ENCODE results near the gene LRRN2. TPM values are rescaled to one million over a fixed set of nuclear protein-coding genes. Genes with fewer than 3 reads are reported as not detected.

LRRN2 gene
- total RNA-seq, 1 donor = under 0.01 TPM

DNA sequence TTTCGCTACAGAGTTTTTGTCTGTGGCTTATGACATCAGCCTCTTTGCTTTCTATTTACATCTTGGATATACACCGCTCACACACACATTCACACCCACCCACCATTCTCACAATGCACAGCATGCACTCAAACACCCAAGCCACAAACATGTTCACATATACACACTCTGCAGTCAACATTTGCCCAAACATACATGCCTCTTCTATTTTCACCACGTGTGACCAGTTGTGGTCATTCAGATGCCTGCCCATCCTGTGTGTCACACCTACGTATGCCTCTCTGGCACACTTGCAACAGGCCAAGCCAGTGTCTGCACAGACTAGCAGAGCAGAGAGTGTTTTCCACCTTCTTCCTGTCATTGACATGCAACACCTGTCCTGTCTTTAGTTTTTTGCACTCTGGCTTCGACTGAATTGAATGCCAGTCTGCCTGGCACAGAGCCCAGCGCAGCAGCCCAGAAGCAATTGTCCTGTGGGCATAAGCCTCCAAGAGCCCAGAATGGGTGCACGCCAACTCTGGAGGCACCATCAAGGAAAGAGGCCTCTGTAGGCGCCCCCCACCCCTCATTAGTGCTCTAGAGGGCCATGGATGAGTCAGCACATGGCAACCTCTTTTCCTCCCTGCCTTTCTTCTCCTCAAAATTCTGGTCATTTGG is 37.7 kb upstream of the LRRN2 start:
- no peak for DNase-seq (ENCODE audit: low read depth)
- TF ChIP-seq, protein P1, sequence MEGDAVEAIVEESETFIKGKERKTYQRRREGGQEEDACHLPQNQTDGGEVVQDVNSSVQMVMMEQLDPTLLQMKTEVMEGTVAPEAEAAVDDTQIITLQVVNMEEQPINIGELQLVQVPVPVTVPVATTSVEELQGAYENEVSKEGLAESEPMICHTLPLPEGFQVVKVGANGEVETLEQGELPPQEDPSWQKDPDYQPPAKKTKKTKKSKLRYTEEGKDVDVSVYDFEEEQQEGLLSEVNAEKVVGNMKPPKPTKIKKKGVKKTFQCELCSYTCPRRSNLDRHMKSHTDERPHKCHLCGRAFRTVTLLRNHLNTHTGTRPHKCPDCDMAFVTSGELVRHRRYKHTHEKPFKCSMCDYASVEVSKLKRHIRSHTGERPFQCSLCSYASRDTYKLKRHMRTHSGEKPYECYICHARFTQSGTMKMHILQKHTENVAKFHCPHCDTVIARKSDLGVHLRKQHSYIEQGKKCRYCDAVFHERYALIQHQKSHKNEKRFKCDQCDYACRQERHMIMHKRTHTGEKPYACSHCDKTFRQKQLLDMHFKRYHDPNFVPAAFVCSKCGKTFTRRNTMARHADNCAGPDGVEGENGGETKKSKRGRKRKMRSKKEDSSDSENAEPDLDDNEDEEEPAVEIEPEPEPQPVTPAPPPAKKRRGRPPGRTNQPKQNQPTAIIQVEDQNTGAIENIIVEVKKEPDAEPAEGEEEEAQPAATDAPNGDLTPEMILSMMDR (IDR thresholded peaks at IDR 0.05; ENCODE audit: insufficient read depth, low read depth, low read length) = no peak

DNA sequence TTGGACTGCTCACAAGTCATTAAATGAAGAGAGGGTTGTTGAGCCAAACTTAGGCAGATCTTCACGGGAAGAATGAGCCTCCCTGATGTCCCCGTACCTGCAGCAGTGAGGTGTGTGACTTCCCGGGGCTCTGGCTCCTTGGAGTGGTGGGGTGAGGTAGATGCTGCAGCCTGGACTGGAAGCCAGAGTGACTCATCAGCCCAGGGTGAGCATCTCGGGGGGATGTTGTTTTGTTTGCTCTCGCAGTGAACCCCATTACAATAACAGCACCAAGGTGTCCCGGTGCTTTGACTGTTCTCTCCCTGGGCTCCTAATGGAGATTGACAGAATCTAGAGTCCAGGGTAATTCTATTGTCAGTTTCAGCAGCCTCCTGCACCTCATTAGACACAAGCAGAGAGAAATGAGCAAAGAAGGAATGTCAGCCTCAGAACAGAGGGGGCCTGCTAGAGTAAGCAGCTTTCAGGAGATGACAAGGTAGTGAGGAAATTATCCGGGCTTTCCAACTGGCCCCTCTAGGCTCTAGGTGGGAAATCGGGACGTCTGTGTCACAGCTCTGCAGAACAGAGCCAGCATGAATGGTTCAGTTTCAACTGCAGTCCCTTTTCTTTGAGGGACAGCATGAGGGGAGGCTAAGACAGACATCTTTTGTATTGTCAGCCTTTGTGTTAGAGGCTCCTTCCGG is 36.0 kb upstream of the LRRN2 start:
- DNase-seq (ENCODE audit: low read depth) = no peak
- H3K4me3 ChIP-seq (ENCODE audit: low read depth, low read length) = no peak overlapping the region
- TF ChIP-seq, protein P1 (IDR thresholded peaks at IDR 0.05; ENCODE audit: insufficient read depth, low read depth, low read length) = no peak

More for the DNA sequence above, 37.7 kb upstream of the LRRN2 start:
- H3K4me3 ChIP-seq (ENCODE audit: low read depth, low read length) = no peak overlapping the region

DNA sequence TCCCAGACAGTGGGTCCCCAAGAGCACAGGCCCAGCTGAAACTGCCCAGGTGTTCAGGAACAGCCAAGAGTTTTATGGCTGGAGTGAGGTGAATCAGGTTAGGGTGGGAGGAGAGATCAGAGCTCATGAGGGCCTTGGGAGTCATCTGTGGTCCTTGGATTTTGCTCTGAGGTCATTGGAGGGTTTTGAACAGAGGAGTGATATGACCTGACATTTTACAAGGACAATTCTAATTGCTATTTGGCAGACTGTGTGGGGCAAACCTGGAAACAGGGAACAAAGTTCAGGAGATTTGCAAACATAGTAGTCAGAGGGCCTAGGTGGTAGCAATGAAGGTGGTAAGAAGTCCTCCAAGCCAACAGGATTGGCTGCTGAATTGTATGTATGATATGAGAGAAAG is 31.1 kb upstream of the LRRN2 start:
- no peak overlapping the region for H3K4me3 ChIP-seq (ENCODE audit: low read depth, low read length)
- TF ChIP-seq, protein P1 (IDR thresholded peaks at IDR 0.05; ENCODE audit: insufficient read depth, low read depth, low read length) = no peak
- no peak for DNase-seq (ENCODE audit: low read depth)

DNA sequence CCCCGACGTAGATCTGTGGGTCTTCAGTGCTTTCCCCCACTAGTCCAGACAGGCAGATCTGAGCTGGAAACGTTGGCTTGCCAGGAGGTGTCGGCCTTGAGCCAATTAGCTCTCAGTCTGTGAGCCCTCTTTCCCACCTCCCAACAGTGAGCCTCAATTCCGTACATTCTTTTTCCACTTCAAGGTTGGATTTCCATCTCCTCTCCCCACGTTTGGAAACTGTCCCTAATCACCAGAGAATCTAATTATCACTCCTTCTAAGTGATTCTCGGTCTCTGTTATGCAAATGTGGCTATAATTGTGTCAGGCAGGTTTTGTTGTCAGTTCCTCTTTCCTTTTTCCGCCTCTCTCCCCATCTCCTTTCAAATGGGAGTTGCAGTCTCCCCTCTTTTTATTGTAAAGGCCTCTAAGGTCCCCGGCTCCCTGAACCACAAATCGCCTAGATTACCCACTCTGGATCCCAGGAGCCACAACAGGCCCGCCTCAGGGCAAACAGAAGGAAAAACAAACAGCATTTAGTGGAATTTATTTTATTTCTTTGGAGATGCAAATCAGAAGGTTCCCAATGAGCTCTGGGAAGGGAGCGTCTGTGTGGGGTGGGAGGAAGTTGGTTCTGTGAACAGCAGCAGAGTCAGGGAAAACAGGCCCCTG is 29.4 kb upstream of the LRRN2 start:
- no peak overlapping the region for H3K4me3 ChIP-seq (ENCODE audit: low read depth, low read length)
- DNase-seq (ENCODE audit: low read depth) = no peak
- TF ChIP-seq, protein P1 (IDR thresholded peaks at IDR 0.05; ENCODE audit: insufficient read depth, low read depth, low read length) = no peak

DNA sequence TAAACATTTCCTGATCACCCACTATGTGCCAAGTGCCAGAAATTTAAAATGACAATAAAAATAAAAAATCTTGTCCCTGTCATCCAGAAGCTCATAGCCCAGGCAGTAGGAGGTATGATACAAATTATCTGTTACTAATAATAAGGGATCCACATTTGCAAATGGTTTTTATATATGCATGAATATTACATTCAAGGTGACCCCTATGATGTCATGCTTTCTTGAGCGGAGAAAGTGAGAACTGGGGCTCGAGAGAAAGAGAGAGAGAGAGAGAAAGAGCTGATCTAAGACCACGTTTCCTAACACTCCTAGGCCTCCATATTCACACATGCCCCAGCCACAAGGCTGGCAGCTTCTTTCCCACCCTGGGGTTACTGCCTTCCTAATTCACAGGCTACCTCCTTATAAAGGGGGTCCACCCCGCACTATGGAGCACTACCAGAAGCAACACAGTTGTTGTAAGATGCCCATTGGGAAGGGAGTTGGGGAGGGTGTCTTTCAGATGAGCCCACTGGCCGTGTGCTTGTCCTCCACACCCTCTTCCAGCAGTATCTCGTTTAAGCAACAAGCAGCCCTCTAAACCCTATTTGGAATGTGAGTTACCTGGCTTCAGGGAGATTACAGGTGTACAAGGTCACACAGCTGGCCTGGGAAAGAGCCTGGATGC is 28.8 kb upstream of the LRRN2 start:
- TF ChIP-seq, protein P1 (IDR thresholded peaks at IDR 0.05; ENCODE audit: insufficient read depth, low read depth, low read length) = no peak
- no peak overlapping the region for H3K4me3 ChIP-seq (ENCODE audit: low read depth, low read length)

DNA sequence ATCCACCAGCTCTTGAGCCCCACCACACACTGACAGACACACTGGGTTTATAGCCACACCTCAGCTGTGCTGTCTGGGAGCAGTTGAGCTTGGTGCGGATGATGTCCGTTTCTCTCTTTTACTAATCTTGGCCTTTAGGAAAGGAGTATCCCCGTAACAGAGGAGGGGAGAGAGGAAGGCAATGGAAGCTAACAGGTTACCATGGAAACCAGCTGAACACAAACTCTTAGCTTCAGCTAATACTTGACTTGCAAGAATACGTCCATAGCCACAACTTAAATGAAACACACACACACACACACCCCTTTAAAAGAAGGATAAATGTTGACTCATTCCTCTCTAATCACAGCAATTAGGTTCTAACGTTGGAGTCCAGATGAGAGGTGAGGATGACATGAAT is 28.0 kb upstream of the LRRN2 start:
- no peak overlapping the region for H3K4me3 ChIP-seq (ENCODE audit: low read depth, low read length)
- DNase-seq (ENCODE audit: low read depth) = no peak
- TF ChIP-seq, protein P1 (IDR thresholded peaks at IDR 0.05; ENCODE audit: insufficient read depth, low read depth, low read length) = no peak

More for the DNA sequence above, 28.8 kb upstream of the LRRN2 start:
- no peak for DNase-seq (ENCODE audit: low read depth)
